Neural progenitor cell (in vitro differentiated cells): ENCODE measurements around the gene FGFR3. TPM values are rescaled to one million over a fixed set of nuclear protein-coding genes. Genes with fewer than 3 reads are reported as not detected.

Experiments
- DNase-seq: peaks from one replicate; pipeline ENCODE4 v3.0.0-alpha.2; 2016; ENCODE audit warnings: low spot score
- H2AFZ ChIP-seq: fragments of 200-600 bp; sonication (generic); replicated peaks from 2 replicates; pipeline ENCODE4 v1.6.1; 2016; ENCODE audit warnings: antibody characterized with exemption
- H3F3A ChIP-seq: fragments of 200-600 bp; sonication (generic); 2 replicates; pipeline ENCODE4 v1.6.1; 2016; ENCODE audit warnings: antibody characterized with exemption, low read depth
- H3K27ac ChIP-seq: fragments of 200-600 bp; sonication (generic); 2 replicates; pipeline ENCODE4 v1.5.1; 2016; ENCODE audit warnings: mild to moderate bottlenecking
- H3K27me3 ChIP-seq: fragments of 200-600 bp; sonication (generic); 2 replicates; pipeline ENCODE4 v1.6.1; 2016; ENCODE audit warnings: mild to moderate bottlenecking, moderate library complexity
- H3K36me3 ChIP-seq: fragments of 200-600 bp; sonication (generic); 2 replicates; pipeline ENCODE4 v1.5.1; 2016
- H3K4me1 ChIP-seq: fragments of 200-600 bp; sonication (generic); 2 replicates; pipeline ENCODE4 v1.6.1; 2016; ENCODE audit warnings: mixed run types
- H3K4me2 ChIP-seq: fragments of 200-600 bp; sonication (generic); 2 replicates; pipeline ENCODE4 v1.6.1; 2016
- H3K4me3 ChIP-seq: fragments of 200-600 bp; sonication (generic); 2 replicates; pipeline ENCODE4 v1.5.1; 2016
- H3K79me2 ChIP-seq: fragments of 200-600 bp; sonication (generic); 2 replicates; pipeline ENCODE4 v1.6.1; 2016; ENCODE audit warnings: low read depth
- H3K9ac ChIP-seq: fragments of 200-600 bp; sonication (generic); 2 replicates; pipeline ENCODE4 v1.6.1; 2016
- H3K9me3 ChIP-seq: fragments of 200-600 bp; sonication (generic); 2 replicates; pipeline ENCODE4 v1.5.1; 2016; ENCODE audit warnings: low read depth
- H4K20me1 ChIP-seq: fragments of 200-600 bp; sonication (generic); 2 replicates; pipeline ENCODE4 v1.6.1; 2016; ENCODE audit warnings: low read depth
- H3K27ac Mint-ChIP-seq: 3 replicates; pipeline ENCODE4 v1.8.0; 2021; ENCODE audit warnings: mixed read lengths
- H3K27me3 Mint-ChIP-seq: 2 replicates; pipeline ENCODE4 v1.8.0; 2022; ENCODE audit warnings: low read depth, mild to moderate bottlenecking, inconsistent platforms, moderate library complexity, mixed read lengths; ENCODE audit not compliant: insufficient read depth
- H3K36me3 Mint-ChIP-seq: 3 replicates; pipeline ENCODE4 v1.8.0; 2021; ENCODE audit warnings: mixed read lengths
- H3K4me1 Mint-ChIP-seq: 3 replicates; pipeline ENCODE4 v1.8.0; 2021; ENCODE audit warnings: mixed read lengths
- H3K4me3 Mint-ChIP-seq: 3 replicates; pipeline ENCODE4 v1.8.0; 2021; ENCODE audit warnings: mild to moderate bottlenecking, moderate library complexity, mixed read lengths
- H3K9me3 Mint-ChIP-seq: 3 replicates; pipeline ENCODE4 v1.8.0; 2020; ENCODE audit warnings: mixed read lengths
- CTCF ChIP-seq: fragments of 200-600 bp; sonication (generic); IDR thresholded peaks from 2 replicates; pipeline ENCODE4 v1.5.1; 2017; ENCODE audit warnings: antibody characterized with exemption, mild to moderate bottlenecking
- EZH2 ChIP-seq: fragments of 200-600 bp; sonication (generic); IDR thresholded peaks from 2 replicates; pipeline ENCODE4 v1.6.1; 2017; ENCODE audit warnings: antibody characterized with exemption, mild to moderate bottlenecking, moderate library complexity
- EZH2phosphoT487 ChIP-seq: fragments of 200-600 bp; sonication (generic); IDR thresholded peaks from 2 replicates; pipeline ENCODE4 v1.6.1; 2017; ENCODE audit warnings: antibody characterized with exemption
- total RNA-seq: library from RNA; depleted of rRNA; stranded (reverse); fragments of >200 nt; gene quantifications from 2 replicates; pipeline ENCODE4 v1.2.3, GENCODE V29; 2015; ENCODE audit warnings: low replicate concordance

FGFR3 gene
- total RNA-seq, 1 donor from 2014 or later: 4.8 TPM

- peaks cover 45% of the 10 kb centered on the region for H3K79me2 ChIP-seq
- H3K4me3 Mint-ChIP-seq: peak overlapping the region; percentile 31
- TF ChIP-seq EZH2phosphoT487 (no peak), CTCF (no peak), EZH2 (no peak)
These were observed 58.7 kb downstream of the FGFR3 start for GRCh38 chr4:1851575-1852410.

GRCh38 chr4:1852904-1853623, 60.0 kb downstream of the FGFR3 start:
- Histone ChIP-seq H2AFZ (no peak overlapping the region), H3K9me3 (no peaks in the 10 kb centered on the region), H3K4me1 (peaks cover 4% of the 10 kb centered on the region), H3K9ac (no peak overlapping the region), H3K27ac (no peak overlapping the region), H3K4me3 (no peak overlapping the region), H3K79me2 (peaks cover 45% of the 10 kb centered on the region), H3K27me3 (peaks cover 18% of the 10 kb centered on the region), H4K20me1 (peaks cover 55% of the 10 kb centered on the region), H3F3A (peaks cover 6% of the 10 kb centered on the region), H3K4me2 (no peak overlapping the region), H3K36me3 (no peaks in the 10 kb centered on the region)
- H3K36me3 Mint-ChIP-seq: peaks cover 9% of the 10 kb centered on the region
- peaks cover 4% of the 10 kb centered on the region for H3K27me3 Mint-ChIP-seq
- TF ChIP-seq EZH2: no peak
- no peak for TF ChIP-seq CTCF
- TF ChIP-seq EZH2phosphoT487: no peak
- peak overlapping the region; percentile 47 for H3K4me3 Mint-ChIP-seq
- DNase-seq: no peak
- H3K4me1 Mint-ChIP-seq: peaks cover 44% of the 10 kb centered on the region
- no peaks in the 10 kb centered on the region for H3K9me3 Mint-ChIP-seq
- H3K27ac Mint-ChIP-seq: peak overlapping the region; percentile 44

More at GRCh38 chr4:1851575-1852410, 58.7 kb downstream of the FGFR3 start:
- Histone ChIP-seq H3K9me3 (no peaks in the 10 kb centered on the region), H3K9ac (no peak overlapping the region), H3K36me3 (no peaks in the 10 kb centered on the region), H3K4me1 (peaks cover under 1% of the 10 kb centered on the region), H2AFZ (no peak overlapping the region), H3K4me3 (no peak overlapping the region), H3F3A (no peaks in the 10 kb centered on the region), H3K27ac (no peak overlapping the region), H3K4me2 (no peak overlapping the region), H4K20me1 (peaks cover 43% of the 10 kb centered on the region), H3K27me3 (peaks cover 5% of the 10 kb centered on the region)
- Mint-ChIP-seq H3K27ac (peak overlapping the region; percentile 65), H3K4me1 (peaks cover 35% of the 10 kb centered on the region), H3K9me3 (no peaks in the 10 kb centered on the region), H3K36me3 (peaks cover 11% of the 10 kb centered on the region), H3K27me3 (peaks cover 4% of the 10 kb centered on the region)
- no peak for DNase-seq

GRCh38 chr4:1854752-1855151, 61.7 kb downstream of the FGFR3 start:
- Mint-ChIP-seq H3K4me1 (peaks cover 47% of the 10 kb centered on the region), H3K27ac (no peak overlapping the region), H3K36me3 (peaks cover 6% of the 10 kb centered on the region), H3K9me3 (no peaks in the 10 kb centered on the region), H3K4me3 (peak overlapping the region; percentile 84), H3K27me3 (peaks cover 4% of the 10 kb centered on the region)
- Histone ChIP-seq H3K27me3 (peaks cover 35% of the 10 kb centered on the region), H3K79me2 (peaks cover 45% of the 10 kb centered on the region), H3K36me3 (no peaks in the 10 kb centered on the region), H4K20me1 (peaks cover 48% of the 10 kb centered on the region), H3K4me3 (peak overlapping the region; percentile 74), H3K9me3 (no peaks in the 10 kb centered on the region), H3F3A (peaks cover 6% of the 10 kb centered on the region), H3K4me2 (peak overlapping the region; percentile 98), H3K9ac (no peak overlapping the region), H2AFZ (no peak overlapping the region), H3K4me1 (peaks cover 4% of the 10 kb centered on the region), H3K27ac (no peak overlapping the region)
- no peak for DNase-seq
- TF ChIP-seq EZH2 (no peak), EZH2phosphoT487 (no peak), CTCF (no peak)
